GM23248 (cell line): ENCODE data around the gene DENND2C. TPM values are rescaled to one million over a fixed set of nuclear protein-coding genes. Genes with fewer than 3 reads are reported as not detected.

Experiments
- DNase-seq: peaks from one replicate; pipeline ENCODE4 v3.0.0-alpha.2; 2015
- H2AFZ ChIP-seq: fragments of 200-600 bp; sonication (generic); 2 replicates; pipeline ENCODE4 v1.6.1; 2016; ENCODE audit warnings: antibody characterized with exemption
- H3F3A ChIP-seq: fragments of 200-600 bp; sonication (generic); 2 replicates; pipeline ENCODE4 v1.6.1; 2016; ENCODE audit warnings: mild to moderate bottlenecking, antibody characterized with exemption, mixed run types; ENCODE audit not compliant: insufficient read depth
- H3K27ac ChIP-seq: fragments of 200-600 bp; sonication (generic); 2 replicates; pipeline ENCODE4 v1.5.1; 2016; ENCODE audit warnings: mild to moderate bottlenecking
- H3K27me3 ChIP-seq: fragments of 200-600 bp; sonication (generic); replicated peaks from 2 replicates; pipeline ENCODE4 v1.6.1; 2016; ENCODE audit warnings: mild to moderate bottlenecking; ENCODE audit not compliant: insufficient read depth
- H3K36me3 ChIP-seq: fragments of 200-600 bp; sonication (generic); 2 replicates; pipeline ENCODE4 v1.6.1; 2016; ENCODE audit warnings: low read depth, mild to moderate bottlenecking
- H3K4me1 ChIP-seq: fragments of 200-600 bp; sonication (generic); 2 replicates; pipeline ENCODE4 v1.6.1; 2016; ENCODE audit warnings: mild to moderate bottlenecking; ENCODE audit not compliant: insufficient read depth
- H3K4me2 ChIP-seq: fragments of 200-600 bp; sonication (generic); one replicate; pipeline ENCODE4 v1.6.1; 2016; ENCODE audit warnings: mild to moderate bottlenecking; ENCODE audit not compliant: unreplicated experiment
- H3K4me3 ChIP-seq: fragments of 200-600 bp; sonication (generic); 2 replicates; pipeline ENCODE4 v1.5.1; 2016; ENCODE audit warnings: mild to moderate bottlenecking
- H3K79me2 ChIP-seq: fragments of 200-600 bp; sonication (generic); 2 replicates; pipeline ENCODE4 v1.6.1; 2016; ENCODE audit warnings: mild to moderate bottlenecking; ENCODE audit not compliant: insufficient read depth
- H3K9ac ChIP-seq: fragments of 200-600 bp; sonication (generic); 2 replicates; pipeline ENCODE4 v1.6.1; 2016; ENCODE audit warnings: mild to moderate bottlenecking
- H3K9me2 ChIP-seq: fragments of 200-600 bp; sonication (generic); 2 replicates; pipeline ENCODE4 v1.6.1; 2016; ENCODE audit warnings: mixed run types, mild to moderate bottlenecking, moderate library complexity; ENCODE audit not compliant: insufficient read depth
- H3K9me3 ChIP-seq: fragments of 200-600 bp; sonication (generic); one replicate; pipeline ENCODE4 v1.6.1; 2017; ENCODE audit warnings: low read depth
- H4K20me1 ChIP-seq: fragments of 200-600 bp; sonication (generic); 2 replicates; pipeline ENCODE4 v1.6.0; 2016; ENCODE audit not compliant: insufficient read depth
- EZH2 ChIP-seq: fragments of 200-600 bp; sonication (generic); IDR thresholded peaks from 2 replicates; pipeline ENCODE4 v1.6.1; 2018; ENCODE audit warnings: antibody characterized with exemption, mild to moderate bottlenecking; ENCODE audit not compliant: insufficient read depth, poor library complexity, severe bottlenecking
- EZH2phosphoT487 ChIP-seq: fragments of 200-600 bp; sonication (generic); IDR thresholded peaks from 2 replicates; pipeline ENCODE4 v1.6.1; 2018; ENCODE audit warnings: antibody characterized with exemption, moderate library complexity, mild to moderate bottlenecking, low read depth; ENCODE audit not compliant: insufficient read depth
- WGBS, 2 experiments: methylation state at CpG; one replicate each; pipeline ENCODE4 v1.1.6; 2015 to 2017; ENCODE audit warnings: low lambda C conversion rate in 2 of 2, low coverage in 1 of 2; ENCODE audit errors: missing lambda C conversion rate in 2 of 2; 5-methylcytosine and 5-hydroxymethylcytosine counted together
- in situ Hi-C: fragments of 300-500 bp; cut with MboI; formaldehyde crosslinking; loops from 2 replicates; pipeline ENCODE4 v1.15.0; 2020
- polyA plus RNA-seq: library from polyadenylated mRNA; unstranded; fragments of >200 nt; fragmentation: Nextera tagmentation; extraction: Ambion mirVana; gene quantifications from 2 replicates; pipeline ENCODE4 v1.2.1, GENCODE V29; 2016
- total RNA-seq: library from RNA; depleted of rRNA; stranded (reverse); fragments of >200 nt; shearing (Covaris generic); gene quantifications from 2 replicates; pipeline ENCODE4 v1.2.3, GENCODE V29; 2014

DENND2C gene
- total and polyA plus RNA-seq, 2 experiments from 2014 or later, result 2.8 to 5.9 TPM

GRCh38 chr1:114620419-114620818, 49.4 kb downstream of the DENND2C start:
- Histone ChIP-seq H3K27ac (no peak overlapping the region), H3K79me2 (no peaks in the 10 kb centered on the region)

GRCh38 chr1:114618606-114619005, 51.2 kb downstream of the DENND2C start:
- Histone ChIP-seq H3K9me3 (no peaks in the 10 kb centered on the region), H2AFZ (no peak overlapping the region), H3K9ac (no peak overlapping the region), H3K4me1 (no peaks in the 10 kb centered on the region), H3K4me2 (no peak overlapping the region), H3K27me3 (no peaks in the 10 kb centered on the region), H3K36me3 (0 out of 2 replicates have a peak, but pooled peaks cover 4% of the 10 kb centered on the region), H3F3A (no peaks in the 10 kb centered on the region), H3K9me2 (no peaks in the 10 kb centered on the region), H3K79me2 (no peaks in the 10 kb centered on the region), H3K4me3 (no peak overlapping the region), H4K20me1 (no peaks in the 10 kb centered on the region), H3K27ac (no peak overlapping the region)
- no peak for DNase-seq
- in situ Hi-C loops, result no loop called here
- TF ChIP-seq EZH2phosphoT487 (no peak), EZH2 (no peak)

More at GRCh38 chr1:114620419-114620818, 49.4 kb downstream of the DENND2C start:
- no peaks in the 10 kb centered on the region for H4K20me1 ChIP-seq
- no peak overlapping the region for H3K4me2 ChIP-seq
- WGBS, 2 experiments, result 93 to 99% methylated on average over 2 of the region's 2 CpGs
- no peaks in the 10 kb centered on the region for H3K9me3 ChIP-seq
- no peak for TF ChIP-seq EZH2phosphoT487
- TF ChIP-seq EZH2, result no peak
- in situ Hi-C loops, result no loop called here
- H3K4me1 ChIP-seq, result no peaks in the 10 kb centered on the region
- no peak overlapping the region for H3K9ac ChIP-seq
- no peak overlapping the region for H2AFZ ChIP-seq
- no peaks in the 10 kb centered on the region for H3K27me3 ChIP-seq
- 0 out of 2 replicates have a peak, but pooled peaks cover 4% of the 10 kb centered on the region for H3K36me3 ChIP-seq
- no peak overlapping the region for H3K4me3 ChIP-seq
- H3K9me2 ChIP-seq, result no peaks in the 10 kb centered on the region
- no peaks in the 10 kb centered on the region for H3F3A ChIP-seq
- no peak for DNase-seq

GRCh38 chr1:114610546-114611245, 59.2 kb downstream of the DENND2C start:
- Histone ChIP-seq H2AFZ (no peak overlapping the region), H4K20me1 (no peaks in the 10 kb centered on the region), H3K4me3 (no peak overlapping the region), H3K9ac (no peak overlapping the region), H3K27me3 (no peaks in the 10 kb centered on the region), H3K4me1 (no peaks in the 10 kb centered on the region), H3K27ac (no peak overlapping the region), H3K9me3 (no peaks in the 10 kb centered on the region), H3K4me2 (no peak overlapping the region), H3K9me2 (no peaks in the 10 kb centered on the region), H3F3A (no peaks in the 10 kb centered on the region), H3K79me2 (no peaks in the 10 kb centered on the region), H3K36me3 (peaks cover 10% of the 10 kb centered on the region; the same call in 1 of the 2 replicates)
- DNase-seq, result peak; percentile 25
- 93% methylated on average over 7 to 9 of the region's 9 CpGs for WGBS, 2 experiments
- TF ChIP-seq EZH2 (no peak), EZH2phosphoT487 (no peak)
- in situ Hi-C loops, result no loop called here

- Histone ChIP-seq H3K27ac (no peak overlapping the region), H3K9me3 (no peaks in the 10 kb centered on the region), H3K4me2 (no peak overlapping the region), H3K79me2 (no peaks in the 10 kb centered on the region), H3K27me3 (no peaks in the 10 kb centered on the region), H3K36me3 (peaks cover 14% of the 10 kb centered on the region; the same call in 1 of the 2 replicates), H3K9ac (no peak overlapping the region), H3K9me2 (no peaks in the 10 kb centered on the region), H4K20me1 (no peaks in the 10 kb centered on the region), H3K4me3 (no peak overlapping the region), H2AFZ (no peak overlapping the region), H3K4me1 (no peaks in the 10 kb centered on the region), H3F3A (no peaks in the 10 kb centered on the region)
- TF ChIP-seq EZH2 (no peak), EZH2phosphoT487 (no peak)
- 82 to 90% methylated on average over 2 of the region's 2 CpGs for WGBS, 2 experiments
- in situ Hi-C loops, result no loop called here
- DNase-seq, result no peak
These were observed 60.0 kb downstream of the DENND2C start for GRCh38 chr1:114609826-114610225.

GRCh38 chr1:114609026-114609425, 60.8 kb downstream of the DENND2C start:
- no peak overlapping the region for H3K4me2 ChIP-seq
- H3K27ac ChIP-seq, result no peak overlapping the region
- TF ChIP-seq EZH2phosphoT487, result no peak
- TF ChIP-seq EZH2, result no peak
- WGBS, 2 experiments, result 89 to 93% methylated on average over 3 of the region's 3 CpGs
- no peak for DNase-seq
- H2AFZ ChIP-seq, result no peak overlapping the region
- H3K9me3 ChIP-seq, result no peaks in the 10 kb centered on the region
- H3K9ac ChIP-seq, result no peak overlapping the region
- peaks cover 18% of the 10 kb centered on the region; the same call in 1 of the 2 replicates for H3K36me3 ChIP-seq
- no peaks in the 10 kb centered on the region for H3K9me2 ChIP-seq
- no peaks in the 10 kb centered on the region for H3K4me1 ChIP-seq
- H3K4me3 ChIP-seq, result no peak overlapping the region
- in situ Hi-C loops, result no loop called here
- H4K20me1 ChIP-seq, result no peaks in the 10 kb centered on the region
- no peaks in the 10 kb centered on the region for H3K79me2 ChIP-seq
- H3K27me3 ChIP-seq, result no peaks in the 10 kb centered on the region
- no peaks in the 10 kb centered on the region for H3F3A ChIP-seq
